ENCODE measurements around the gene WFDC1. TPM values are rescaled to one million over a fixed set of nuclear protein-coding genes. Genes with fewer than 3 reads are reported as not detected.

WFDC1 gene
- total and polyA plus RNA-seq, 2 experiments from 2014 or later, result 0.76 to 0.95 TPM

DNA sequence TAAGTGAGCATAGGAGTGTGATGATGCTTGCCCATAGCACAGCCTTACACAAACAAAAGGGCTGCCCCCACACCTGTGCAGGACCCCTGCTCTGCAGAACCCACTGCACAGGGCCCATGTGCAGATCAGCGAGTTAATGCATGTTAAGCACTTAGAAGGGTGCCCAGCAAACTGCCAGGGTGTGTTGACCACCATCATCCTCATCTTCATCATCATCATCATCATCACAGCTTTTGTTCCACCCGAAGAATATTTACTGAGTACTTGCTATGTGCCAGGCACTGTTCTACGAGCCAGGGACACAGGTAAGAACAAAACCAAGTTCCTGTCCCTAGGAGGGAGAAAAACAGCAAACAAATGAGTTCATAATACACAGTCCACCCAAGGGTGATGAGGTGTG lies 11.9 kb downstream of the WFDC1 start (continued):
- TF ChIP-seq, protein P1, sequence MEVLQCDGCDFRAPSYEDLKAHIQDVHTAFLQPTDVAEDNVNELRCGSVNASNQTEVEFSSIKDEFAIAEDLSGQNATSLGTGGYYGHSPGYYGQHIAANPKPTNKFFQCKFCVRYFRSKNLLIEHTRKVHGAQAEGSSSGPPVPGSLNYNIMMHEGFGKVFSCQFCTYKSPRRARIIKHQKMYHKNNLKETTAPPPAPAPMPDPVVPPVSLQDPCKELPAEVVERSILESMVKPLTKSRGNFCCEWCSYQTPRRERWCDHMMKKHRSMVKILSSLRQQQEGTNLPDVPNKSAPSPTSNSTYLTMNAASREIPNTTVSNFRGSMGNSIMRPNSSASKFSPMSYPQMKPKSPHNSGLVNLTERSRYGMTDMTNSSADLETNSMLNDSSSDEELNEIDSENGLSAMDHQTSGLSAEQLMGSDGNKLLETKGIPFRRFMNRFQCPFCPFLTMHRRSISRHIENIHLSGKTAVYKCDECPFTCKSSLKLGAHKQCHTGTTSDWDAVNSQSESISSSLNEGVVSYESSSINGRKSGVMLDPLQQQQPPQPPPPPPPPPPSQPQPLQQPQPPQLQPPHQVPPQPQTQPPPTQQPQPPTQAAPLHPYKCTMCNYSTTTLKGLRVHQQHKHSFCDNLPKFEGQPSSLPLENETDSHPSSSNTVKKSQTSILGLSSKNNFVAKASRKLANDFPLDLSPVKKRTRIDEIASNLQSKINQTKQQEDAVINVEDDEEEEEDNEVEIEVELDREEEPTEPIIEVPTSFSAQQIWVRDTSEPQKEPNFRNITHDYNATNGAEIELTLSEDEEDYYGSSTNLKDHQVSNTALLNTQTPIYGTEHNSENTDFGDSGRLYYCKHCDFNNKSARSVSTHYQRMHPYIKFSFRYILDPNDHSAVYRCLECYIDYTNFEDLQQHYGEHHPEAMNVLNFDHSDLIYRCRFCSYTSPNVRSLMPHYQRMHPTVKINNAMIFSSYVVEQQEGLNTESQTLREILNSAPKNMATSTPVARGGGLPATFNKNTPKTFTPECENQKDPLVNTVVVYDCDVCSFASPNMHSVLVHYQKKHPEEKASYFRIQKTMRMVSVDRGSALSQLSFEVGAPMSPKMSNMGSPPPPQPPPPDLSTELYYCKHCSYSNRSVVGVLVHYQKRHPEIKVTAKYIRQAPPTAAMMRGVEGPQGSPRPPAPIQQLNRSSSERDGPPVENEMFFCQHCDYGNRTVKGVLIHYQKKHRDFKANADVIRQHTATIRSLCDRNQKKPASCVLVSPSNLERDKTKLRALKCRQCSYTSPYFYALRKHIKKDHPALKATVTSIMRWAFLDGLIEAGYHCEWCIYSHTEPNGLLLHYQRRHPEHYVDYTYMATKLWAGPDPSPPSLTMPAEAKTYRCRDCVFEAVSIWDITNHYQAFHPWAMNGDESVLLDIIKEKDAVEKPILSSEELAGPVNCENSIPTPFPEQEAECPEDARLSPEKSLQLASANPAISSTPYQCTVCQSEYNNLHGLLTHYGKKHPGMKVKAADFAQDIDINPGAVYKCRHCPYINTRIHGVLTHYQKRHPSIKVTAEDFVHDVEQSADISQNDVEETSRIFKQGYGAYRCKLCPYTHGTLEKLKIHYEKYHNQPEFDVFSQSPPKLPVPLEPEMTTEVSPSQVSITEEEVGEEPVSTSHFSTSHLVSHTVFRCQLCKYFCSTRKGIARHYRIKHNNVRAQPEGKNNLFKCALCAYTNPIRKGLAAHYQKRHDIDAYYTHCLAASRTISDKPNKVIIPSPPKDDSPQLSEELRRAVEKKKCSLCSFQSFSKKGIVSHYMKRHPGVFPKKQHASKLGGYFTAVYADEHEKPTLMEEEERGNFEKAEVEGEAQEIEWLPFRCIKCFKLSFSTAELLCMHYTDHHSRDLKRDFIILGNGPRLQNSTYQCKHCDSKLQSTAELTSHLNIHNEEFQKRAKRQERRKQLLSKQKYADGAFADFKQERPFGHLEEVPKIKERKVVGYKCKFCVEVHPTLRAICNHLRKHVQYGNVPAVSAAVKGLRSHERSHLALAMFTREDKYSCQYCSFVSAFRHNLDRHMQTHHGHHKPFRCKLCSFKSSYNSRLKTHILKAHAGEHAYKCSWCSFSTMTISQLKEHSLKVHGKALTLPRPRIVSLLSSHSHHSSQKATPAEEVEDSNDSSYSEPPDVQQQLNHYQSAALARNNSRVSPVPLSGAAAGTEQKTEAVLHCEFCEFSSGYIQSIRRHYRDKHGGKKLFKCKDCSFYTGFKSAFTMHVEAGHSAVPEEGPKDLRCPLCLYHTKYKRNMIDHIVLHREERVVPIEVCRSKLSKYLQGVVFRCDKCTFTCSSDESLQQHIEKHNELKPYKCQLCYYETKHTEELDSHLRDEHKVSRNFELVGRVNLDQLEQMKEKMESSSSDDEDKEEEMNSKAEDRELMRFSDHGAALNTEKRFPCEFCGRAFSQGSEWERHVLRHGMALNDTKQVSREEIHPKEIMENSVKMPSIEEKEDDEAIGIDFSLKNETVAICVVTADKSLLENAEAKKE (CRISPR knock-in tag; IDR thresholded peaks at IDR 0.05), result no peak
- TF ChIP-seq ZNF114 (CRISPR knock-in tag; IDR thresholded peaks at IDR 0.05), result no peak
- TF ChIP-seq, protein P2, sequence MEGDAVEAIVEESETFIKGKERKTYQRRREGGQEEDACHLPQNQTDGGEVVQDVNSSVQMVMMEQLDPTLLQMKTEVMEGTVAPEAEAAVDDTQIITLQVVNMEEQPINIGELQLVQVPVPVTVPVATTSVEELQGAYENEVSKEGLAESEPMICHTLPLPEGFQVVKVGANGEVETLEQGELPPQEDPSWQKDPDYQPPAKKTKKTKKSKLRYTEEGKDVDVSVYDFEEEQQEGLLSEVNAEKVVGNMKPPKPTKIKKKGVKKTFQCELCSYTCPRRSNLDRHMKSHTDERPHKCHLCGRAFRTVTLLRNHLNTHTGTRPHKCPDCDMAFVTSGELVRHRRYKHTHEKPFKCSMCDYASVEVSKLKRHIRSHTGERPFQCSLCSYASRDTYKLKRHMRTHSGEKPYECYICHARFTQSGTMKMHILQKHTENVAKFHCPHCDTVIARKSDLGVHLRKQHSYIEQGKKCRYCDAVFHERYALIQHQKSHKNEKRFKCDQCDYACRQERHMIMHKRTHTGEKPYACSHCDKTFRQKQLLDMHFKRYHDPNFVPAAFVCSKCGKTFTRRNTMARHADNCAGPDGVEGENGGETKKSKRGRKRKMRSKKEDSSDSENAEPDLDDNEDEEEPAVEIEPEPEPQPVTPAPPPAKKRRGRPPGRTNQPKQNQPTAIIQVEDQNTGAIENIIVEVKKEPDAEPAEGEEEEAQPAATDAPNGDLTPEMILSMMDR (conservative IDR thresholded peaks at IDR 0.05; ENCODE audit: low read depth in 2 of 2), result no peak
- no peak for TF ChIP-seq NANOG (IDR thresholded peaks at IDR 0.05; ENCODE audit: borderline replicate concordance)
- TF ChIP-seq JUNB (IDR thresholded peaks at IDR 0.05; ENCODE audit: unreplicated experiment), result no peak
- TF ChIP-seq EZH2 (IDR thresholded peaks at IDR 0.05; ENCODE audit: low read depth, unreplicated experiment), result no peak
- TF ChIP-seq, protein P3, sequence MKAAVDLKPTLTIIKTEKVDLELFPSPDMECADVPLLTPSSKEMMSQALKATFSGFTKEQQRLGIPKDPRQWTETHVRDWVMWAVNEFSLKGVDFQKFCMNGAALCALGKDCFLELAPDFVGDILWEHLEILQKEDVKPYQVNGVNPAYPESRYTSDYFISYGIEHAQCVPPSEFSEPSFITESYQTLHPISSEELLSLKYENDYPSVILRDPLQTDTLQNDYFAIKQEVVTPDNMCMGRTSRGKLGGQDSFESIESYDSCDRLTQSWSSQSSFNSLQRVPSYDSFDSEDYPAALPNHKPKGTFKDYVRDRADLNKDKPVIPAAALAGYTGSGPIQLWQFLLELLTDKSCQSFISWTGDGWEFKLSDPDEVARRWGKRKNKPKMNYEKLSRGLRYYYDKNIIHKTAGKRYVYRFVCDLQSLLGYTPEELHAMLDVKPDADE (IDR thresholded peaks at IDR 0.05), result no peak
- no peak for TF ChIP-seq ZNF331 (CRISPR knock-in tag; IDR thresholded peaks at IDR 0.05; ENCODE audit: low read depth)
